Stimulated activated CD8-positive, alpha-beta memory T cell treated with anti-CD3 and anti-CD28 coated beads, Interleukin-12 subunit alpha, Interleukin-12 subunit beta, amount 100 ng/mL, for 1 hour (primary cell): ENCODE results near the gene MACROD1.

ENCODE experiments used
- DNase-seq: peaks from one replicate; pipeline ENCODE4 v3.0.0-alpha.2; 2020; ENCODE audit warnings: low read depth

MACROD1 gene

DNA sequence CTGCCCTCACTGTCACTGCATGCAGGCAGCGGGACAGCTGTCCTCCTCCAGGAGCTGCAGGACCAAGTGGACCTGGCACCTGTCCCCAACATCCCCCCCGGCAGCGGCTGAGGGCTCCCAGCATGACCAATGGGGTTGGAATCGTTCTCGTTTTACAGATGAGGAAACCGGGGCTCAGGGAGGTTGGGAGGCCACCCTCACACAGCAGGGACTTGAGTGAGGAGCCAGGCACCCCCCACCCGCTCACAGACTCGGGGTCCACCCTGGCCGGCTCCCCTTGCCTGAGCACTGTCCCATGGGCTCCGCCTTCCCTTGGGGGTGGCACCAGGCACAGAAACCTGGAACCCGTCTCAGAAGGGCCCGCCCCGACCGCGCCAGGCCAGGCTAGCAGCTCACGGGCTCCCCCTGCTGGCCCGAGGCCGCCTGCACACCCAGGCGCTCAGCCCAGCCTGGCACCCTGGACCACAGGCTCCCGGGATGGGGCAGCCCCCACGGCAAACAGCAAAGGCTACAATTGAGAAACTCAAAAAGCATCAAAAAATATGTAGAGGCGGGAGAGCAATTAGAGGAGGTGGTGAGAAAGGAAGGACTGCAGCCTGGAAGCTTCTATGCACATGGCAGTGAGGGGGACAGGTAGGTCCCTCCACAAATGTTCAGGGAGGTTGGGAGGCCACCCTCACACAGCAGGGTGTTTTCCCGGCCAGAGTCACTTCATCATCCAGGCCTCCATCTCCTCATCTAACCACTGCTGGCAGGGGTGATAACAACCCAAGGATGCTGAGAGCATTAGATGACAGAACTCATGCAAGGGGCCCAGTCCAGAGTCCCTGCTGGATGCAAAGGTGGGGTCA is 12.8 kb downstream of the MACROD1 start:
- peak; percentile 52 for DNase-seq

DNA sequence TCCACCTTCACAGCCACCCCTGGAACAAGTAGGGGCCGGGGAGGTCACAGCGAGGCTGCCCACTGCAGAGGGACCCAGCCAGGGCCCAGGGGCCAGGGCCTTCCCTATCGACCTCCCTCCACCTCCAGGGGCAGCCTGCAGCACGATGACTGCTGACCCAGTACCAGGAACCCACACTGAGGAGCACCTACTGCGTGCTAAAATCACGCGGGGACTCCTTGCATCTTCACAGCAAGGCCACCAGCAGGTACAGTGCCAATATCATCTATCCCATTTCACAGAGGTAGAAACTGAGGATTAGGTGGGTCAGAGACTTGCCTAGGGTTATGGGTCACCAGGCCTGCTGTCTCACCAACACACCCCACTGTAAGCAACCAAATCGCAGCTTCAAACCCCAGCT is 14.6 kb downstream of the MACROD1 start:
- no peak for DNase-seq

DNA sequence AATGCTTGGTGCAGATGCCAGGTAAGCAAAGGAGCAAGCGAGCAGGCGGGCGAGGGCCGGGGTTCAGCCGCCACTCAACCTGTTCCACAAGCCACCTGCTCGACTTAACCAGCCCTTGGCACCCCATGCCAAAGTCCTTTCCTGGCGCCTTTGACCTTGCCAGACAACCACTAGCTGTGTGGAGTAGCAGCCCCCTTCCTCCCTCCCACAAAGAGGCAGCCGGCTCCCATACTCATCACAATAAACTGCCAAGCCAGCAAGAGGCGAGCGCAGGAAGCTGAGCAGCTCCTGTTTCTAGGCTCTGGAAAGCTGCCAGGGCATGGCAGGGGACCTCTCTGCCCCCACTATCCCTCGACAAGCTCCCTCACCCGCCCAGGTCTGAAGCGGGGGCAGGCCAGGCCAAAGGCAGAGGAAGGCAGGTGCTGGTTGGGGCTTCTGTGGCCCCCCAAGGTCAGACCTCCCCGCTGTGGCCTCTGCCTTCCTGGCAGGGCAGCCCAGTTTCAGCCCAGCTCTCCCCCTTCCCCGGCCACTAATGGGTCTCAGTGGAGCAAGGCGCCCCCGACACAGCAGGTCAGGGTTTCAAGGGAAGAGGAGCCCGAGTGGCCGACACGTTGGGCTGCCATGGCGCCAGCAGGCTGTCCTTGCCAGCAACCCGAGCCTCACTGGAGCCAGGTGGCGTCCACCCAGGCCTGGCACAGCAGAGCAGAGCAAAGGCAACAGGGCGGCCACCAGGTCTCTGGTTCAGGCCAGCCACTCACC is 15.3 kb downstream of the MACROD1 start:
- DNase-seq = no peak

DNA sequence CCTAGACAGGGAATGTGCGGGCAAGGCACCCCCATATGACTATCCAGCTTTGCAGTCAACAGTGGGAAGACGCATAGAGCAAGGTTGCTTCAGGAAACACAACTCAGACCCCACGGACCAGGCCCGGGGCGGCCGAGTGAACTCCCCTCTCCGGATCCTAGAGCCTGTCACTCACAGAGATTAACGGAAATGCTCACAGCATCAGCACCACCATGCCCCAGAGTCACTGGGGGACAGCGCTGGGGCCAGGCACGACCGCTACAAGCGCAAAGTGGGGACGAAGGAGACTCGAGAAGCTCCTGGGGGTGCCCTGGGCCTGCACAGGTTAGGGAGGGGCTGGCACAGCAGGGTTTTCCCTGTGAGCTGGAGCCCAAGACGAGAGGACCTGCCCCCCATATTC is 15.9 kb downstream of the MACROD1 start:
- DNase-seq = no peak

GRCh38 chr11:64148917-64149617 is 16.8 kb downstream of the MACROD1 start:
- no peak for DNase-seq

DNA sequence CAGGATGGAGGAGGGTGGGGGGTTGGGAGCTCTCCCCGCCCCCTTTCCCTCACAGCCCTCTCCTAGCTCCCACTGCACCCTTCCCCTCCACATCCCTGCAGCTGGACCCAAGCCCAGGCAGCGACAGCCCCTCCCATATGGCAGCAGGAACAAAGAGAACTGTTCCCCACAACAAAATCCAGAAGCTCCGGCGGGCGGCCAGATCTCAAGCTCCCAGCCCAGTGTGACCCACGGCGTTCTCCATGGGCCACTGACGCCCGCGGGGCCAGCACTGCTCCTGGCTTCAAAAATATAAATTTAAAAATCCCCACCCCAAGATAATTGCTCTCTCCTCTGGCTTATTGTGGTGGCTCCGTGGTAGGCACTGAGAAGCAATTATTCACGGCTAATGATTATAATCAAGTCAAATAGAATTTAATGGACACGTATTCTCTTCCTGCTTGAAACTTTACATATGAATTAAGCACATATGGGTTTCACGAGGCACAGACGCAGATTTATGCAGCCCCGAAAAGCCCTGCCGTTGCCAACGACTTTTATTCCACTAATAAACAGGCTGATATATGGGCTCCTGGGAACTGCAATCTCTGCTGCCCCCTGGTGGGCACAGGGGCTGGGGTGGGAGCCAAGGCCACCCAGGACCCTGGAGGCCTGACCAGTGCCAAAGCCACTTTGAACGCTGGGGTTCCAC is 17.5 kb downstream of the MACROD1 start:
- peak; percentile 49 for DNase-seq

DNA sequence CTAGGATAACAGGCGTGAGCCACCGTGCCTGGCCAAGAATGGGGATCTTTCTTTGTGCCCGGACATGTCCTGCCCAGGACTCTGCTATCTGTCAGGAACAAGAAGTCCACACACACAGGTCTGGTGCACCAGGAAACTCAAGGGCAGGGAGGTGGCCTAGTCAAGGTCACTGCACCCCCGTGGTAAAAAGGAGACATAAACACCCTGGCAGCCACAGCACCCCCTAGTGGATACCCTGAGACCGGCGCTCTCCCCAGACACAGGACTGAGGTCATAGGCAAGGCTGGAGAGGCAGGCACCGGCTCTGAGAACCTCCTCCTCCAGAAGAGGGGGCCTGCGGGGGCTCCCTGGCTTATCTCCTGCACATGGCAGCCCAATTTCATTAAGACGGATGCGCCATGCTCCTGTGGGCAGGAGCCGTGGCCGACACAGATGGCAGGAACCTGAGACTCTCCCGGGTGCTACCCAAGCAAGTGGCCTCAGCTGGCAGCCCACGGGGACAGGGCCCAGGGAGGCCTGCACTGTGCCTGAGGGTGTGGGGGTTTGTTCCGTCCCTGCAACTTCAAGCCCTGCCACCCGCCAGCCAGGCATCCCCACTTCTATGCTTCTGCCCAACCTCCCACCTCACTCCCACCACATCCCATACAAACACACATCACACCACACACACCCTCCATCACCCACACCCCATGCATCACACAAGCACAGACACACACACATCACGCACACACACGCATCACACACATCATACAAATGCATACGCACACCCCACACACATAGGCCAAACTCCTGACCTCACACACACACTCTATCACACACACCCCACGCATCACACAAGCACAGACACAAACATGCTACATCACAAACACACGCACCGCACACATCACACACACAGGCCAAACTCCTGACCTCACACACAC is 19.6 kb downstream of the MACROD1 start:
- peak; percentile 33 for DNase-seq

DNA sequence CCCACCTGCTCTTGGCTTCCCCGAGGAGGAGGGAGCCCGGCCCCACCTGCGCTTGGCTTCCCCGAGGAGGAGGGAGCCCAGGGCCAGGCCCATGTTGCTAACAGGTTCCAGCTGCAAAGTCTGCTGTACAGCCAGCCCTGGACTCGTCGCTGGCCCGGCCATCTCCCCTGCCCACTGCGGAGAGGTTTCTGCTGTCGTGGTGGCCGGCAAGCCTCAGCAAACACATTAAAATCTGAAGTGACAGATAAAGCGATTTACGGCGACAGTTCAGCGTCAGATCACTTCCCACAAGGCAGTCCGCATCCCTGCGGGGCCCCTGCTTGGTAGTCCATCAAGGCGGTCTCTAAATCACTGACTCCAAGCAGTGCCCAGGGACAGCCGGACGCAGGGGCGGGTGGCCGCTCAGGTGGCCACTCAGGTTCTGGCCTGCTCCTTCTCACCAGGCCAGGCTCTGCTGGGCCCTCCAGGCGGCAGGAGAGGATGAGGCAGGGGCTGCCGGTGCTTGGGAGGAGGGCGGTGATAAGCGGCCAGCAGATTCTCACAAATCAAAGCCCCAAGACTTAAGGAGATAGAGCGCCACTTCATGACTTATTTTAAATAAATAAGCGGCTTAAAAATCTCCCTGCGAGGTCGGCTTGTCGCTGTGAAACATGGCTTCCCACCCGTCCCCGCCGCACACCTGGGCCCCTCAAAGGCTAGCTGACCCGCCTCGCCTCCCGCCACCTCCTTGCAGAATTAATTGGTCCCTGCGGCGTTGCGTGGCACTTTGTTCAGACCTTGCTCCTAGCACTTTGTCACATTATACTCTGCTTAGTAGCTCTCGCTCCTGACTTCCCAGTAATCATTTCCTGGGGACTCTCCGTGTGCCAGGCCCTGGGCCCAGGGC is 21.1 kb downstream of the MACROD1 start:
- no peak for DNase-seq

DNA sequence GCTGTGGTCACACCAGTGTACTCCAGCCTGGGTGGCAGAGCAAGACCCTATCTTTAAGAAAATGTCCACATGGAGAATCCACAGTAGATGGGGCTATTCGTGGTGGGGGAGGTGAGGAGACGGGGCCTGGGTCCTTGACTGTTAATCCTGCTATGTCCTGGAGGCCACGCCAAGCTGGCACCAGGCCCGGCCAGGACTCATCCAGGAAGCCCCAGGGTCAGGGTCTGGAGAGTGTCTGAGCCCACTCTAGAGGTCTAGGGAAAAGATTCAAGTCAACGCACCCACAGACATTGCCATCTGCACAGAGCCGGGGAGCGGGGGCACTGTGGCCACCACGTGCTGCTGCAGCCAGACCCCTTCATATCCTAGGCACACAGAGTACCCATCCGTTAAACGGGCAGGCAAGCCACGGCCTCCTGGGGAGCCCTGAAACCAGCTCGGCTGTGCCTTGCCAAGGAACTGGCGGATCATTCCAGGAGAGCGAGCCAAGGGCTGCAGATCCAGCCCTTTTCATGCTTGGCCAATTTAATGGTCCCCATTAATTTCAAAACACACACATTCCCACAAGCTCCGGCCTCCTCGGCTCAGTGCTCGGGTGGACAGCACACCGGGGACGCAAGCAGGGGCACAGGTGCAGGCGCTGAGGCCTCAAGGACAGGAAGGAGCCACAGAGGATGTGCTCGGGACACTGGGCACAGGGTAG is 24.7 kb downstream of the MACROD1 start:
- DNase-seq = no peak

DNA sequence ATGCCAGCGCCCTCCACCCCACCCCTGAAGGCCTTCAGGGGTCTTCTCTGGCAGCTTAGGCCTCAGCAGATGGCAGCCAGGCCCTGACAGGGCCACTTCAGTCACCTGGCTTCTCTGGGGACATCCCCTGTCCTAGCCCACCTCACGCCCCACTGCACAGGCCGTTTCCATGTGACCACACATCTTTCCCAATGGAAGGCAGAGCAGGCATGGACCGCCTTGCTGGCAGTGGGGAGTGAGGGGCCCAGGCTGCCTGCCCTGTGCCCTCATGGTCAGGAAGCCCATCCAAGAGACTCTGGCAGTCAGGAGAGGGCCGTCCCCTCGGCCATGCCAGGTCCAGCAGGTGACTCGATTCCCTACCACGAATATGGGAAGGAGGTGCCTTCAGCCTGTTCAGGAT is 25.8 kb downstream of the MACROD1 start:
- DNase-seq = no peak

- DNase-seq = no peak
Measured at GRCh38 chr11:64139049-64139448, 26.9 kb downstream of the MACROD1 start.

DNA sequence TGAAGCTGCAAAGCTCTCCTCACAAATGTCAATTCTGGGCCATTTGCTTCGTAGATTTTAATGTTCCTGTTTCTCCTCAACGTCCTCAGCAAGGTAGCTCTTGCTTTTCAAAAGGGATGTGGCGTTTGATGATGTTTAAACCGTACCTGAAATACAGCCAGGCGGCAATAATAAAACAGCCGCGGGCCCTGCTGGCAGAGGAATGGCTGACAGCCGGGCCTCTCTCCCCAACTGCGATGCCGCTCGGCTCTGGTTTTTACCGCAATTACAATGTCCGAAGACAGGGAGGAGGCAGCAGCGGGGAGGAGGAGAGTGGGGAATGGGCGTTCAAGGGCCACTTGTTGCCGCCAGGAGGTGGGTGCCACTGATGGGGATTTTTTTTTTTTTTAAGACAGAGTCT is 27.5 kb downstream of the MACROD1 start:
- no peak for DNase-seq

DNA sequence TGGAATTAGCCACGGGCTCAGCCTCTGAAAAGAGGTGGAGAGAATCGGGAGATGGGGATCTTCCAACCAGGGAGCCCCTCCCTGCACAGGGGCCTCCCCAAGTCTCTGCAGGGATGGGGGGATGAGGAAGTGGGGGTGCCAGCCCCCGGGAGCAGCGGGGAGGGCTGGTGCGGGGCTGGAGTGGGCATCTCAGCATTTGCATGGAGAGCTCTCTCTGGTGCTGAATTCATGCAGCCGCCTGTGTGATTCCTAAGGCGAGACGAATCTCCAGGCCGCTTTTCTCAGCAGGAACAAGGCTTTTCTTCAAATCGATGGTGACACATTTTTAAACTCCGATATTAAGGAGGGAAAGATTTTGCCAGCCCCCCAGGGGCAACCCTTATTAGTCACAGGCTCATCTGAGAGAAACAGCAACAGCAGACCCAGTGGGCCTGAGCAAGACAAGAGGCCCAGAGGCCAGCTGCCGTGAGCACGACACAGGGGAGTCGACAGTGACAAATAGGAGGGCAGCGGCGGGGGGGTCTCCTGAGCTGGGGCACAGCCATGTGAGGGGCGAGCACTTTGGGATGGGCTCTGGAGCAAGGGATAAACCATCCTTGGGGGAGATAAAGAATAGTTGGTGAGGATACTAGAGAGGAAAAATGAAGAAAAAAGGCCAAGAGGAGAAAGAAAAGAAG is 29.0 kb downstream of the MACROD1 start:
- no peak for DNase-seq

- DNase-seq = no peak
Measured at GRCh38 chr11:64135711-64136110, 30.2 kb downstream of the MACROD1 start.

DNA sequence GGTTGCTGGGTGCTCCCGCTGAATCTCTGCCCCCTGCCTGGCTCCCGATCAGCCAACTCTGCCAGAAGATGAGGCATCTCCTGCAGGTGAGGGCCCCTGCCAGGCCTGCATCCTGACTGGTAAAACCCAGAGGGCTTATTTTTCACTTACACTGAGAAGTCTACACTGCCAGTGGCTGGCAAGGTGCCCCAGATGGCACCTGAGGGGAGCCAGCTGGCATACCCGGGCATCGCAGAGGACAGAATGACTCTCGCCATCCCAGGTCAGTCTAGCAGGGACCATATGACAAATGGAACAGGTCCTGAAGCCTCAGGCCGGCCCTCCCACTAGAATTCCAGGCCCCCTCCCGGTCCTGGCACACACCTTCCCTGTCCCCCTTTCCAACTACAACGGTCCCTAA is 30.9 kb downstream of the MACROD1 start:
- DNase-seq = no peak

GRCh38 chr11:64132982-64133705 is 32.8 kb downstream of the MACROD1 start:
- DNase-seq = no peak

GRCh38 chr11:64132191-64132771 is 33.6 kb downstream of the MACROD1 start:
- DNase-seq = no peak

DNA sequence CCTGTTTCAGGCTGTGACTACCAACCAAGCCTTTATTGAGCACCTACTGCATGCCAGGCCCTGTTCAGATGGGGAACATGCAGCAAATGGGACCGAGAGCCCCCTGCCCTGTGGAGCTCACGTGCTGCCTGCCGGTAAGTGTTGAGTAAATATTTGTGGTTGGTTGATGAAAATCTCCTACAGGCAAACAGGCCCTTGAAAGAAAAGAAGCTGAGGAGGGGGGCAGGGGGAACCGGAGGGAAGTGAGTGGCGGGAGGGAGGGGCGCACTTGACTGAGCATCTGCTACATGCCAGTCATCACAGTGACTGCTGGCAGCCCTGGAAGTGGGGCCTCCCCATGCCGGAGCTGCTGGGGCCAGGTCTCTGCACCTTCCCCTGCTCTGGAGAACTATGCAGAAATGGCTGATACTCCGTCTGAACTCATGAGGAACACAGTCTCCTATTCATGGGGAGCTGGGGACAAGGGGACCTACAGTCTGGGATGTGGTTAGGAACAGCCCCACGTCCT is 34.2 kb downstream of the MACROD1 start:
- DNase-seq = no peak
